Measurements from ENCODE around the gene RFC3.

DNA sequence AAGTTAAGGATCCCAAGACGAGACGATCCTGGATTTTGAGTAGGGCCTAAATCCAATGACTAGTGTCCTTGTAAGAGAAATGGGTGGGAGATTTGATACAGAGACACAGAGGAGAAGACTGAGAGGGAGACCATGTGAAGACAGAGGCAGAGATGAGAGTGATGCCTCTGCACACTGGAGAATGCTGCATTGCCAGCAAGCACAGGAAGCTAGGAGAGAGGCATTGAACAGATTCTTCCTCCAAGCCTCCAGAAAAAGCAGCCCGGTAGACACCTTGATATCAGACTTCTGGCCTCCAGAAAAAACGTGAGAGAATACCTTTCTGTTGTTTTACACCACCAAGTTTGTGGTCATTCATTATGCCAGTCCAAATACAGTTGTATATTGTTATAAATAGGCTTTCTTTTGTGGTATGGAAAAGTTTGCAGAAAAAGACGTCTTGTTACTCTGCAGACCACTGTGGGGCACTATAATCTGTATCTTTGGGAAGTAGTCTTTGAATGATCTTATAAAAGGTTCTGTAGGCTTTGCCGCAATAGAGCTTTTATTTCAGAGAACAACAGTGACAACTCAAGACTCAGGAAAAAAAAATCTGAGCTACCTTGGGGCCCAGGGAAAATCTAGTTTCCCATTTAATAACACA is 17.9 kb upstream of the RFC3 start:
- TF ChIP-seq POLR2AphosphoS5 (IDR thresholded peaks at IDR 0.05): no peak
- TF ChIP-seq CTCF (IDR thresholded peaks at IDR 0.05 in 8 of 11, conservative IDR thresholded peaks at IDR 0.05 in 3 of 11): peak in 5 of 11 experiments; percentile 10 to 35 (median 27)
